Globus pallidus (tissue), 1 donor: ENCODE results near the gene AMOTL2.

Experiments
- DNase-seq: peaks from one replicate; pipeline ENCODE4 v3.0.0-alpha.2; 2015; ENCODE audit warnings: low spot score

AMOTL2 gene

DNA sequence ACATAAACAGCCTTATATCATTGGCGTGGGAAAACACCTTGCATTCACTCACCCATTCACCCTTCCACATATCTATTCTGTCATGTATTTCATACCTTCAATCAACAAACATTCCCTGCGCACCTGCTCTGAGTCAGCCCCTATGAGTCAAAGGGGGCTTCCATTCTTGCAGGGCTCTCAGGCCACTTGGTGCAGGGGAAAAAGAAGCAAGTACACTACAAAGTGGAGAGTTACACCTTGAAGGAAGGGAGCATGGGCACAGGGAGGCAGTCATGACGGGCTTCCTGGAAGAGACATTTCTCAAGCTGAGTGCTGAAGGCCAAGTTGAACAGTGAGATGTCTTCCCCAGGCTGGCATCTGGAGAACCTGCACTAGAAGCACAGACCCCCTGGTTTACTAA lies 4.6 kb upstream of the AMOTL2 start:
- no peak for DNase-seq

- peak; percentile 77 for DNase-seq
Measured at GRCh38 chr3:134378384-134378783, 4.1 kb upstream of the AMOTL2 start.

DNA sequence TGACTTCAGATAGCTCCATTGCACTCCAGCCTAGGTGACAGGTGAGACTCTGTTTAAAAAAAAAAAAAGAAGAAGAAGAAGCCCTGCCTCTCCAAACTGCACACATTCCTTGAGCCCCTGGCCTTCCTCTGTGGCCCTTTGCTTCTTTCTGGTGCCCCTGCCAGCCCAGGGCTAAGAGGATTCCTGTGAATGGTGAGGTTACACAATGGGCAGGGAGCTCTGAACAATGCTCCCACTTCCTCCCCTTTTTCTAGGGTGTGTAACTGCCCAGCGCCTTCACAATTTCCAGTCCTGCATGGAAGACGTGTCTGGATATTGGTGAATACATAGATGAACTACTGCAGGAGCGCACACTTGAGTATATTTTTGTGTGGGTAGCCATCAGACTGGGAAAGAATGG lies 3.6 kb upstream of the AMOTL2 start:
- no peak for DNase-seq

DNA sequence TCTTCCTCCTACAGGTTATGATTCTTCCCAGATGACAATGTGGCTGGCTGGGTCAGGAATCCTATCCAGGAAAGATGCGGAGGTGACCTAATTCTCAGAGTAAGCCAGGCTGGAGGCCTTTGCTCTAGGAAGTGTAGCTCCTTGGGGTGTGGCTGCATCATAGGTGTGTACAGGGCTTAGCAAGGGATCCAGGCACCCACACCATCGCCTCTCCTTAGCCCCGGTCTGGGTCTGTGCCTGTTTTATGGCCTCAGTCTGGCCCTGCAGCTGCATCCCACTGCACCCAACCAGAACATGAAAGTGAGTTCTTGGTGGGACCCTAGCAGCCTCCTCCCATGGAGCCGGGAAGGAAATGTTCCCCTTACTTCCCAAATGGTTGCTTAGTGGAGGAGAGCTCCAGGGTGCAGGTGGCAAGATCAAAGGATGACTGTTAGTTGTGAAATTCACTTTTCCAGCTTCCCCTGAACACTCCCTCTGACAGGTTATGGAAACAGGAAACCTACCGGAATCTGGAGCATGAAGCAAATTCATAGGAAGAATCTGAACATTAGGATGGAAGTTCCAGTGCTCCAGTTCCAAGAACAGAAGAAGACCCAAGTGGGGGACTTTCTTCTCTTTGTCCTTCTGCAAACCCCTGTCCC lies 2.7 kb upstream of the AMOTL2 start:
- DNase-seq: no peak

- DNase-seq: no peak
Measured at GRCh38 chr3:134376385-134376765, 2.1 kb upstream of the AMOTL2 start.

GRCh38 chr3:134375582-134376384 lies 1.5 kb upstream of the AMOTL2 start:
- DNase-seq: no peak

GRCh38 chr3:134374791-134375581 lies 739 bp upstream of the AMOTL2 start:
- no peak for DNase-seq

- peak; percentile 92 for DNase-seq
Measured at GRCh38 chr3:134373271-134374104, 759 bp downstream of the AMOTL2 start.

DNA sequence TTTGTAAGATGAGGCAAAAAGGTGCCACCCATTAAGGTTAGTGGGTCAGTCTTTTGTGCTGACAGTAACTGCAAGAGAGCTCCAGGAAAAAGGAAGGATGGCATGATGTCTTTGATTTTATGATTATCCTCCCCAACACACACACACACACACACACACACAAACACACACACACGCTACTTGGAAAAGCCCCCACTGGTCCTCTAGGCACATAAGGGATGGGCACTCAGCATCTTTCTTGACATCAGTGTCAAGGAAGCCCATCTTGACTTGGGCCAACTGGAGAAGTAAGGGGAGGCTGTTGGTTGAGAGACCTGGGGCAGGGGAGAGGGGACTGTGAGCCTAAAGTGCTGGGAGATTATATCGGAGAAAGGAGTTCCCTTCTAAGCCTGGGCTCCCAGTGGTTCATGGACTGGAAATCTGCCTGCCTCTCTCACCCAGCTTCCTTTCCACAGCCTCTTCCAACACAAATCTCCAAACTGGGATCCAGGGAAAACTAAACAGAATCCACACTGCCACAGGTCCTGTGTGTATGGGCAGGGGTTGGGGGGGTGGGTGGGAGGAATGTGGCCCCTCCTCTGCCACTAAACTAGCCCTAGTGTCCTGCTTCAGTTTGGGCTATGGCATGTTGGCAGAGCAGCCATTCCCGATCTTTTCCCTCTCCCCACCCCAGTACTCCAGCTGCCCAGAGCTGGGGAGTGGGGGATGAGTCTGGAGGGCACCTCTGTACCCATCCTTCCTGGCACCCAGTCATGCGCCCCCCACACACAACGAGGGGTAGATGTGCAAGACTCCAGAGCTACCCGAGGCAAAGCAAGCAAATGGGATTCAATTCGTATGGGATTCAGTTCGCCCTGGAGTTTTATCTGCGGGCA lies 1.6 kb downstream of the AMOTL2 start:
- DNase-seq: peak; percentile 24

GRCh38 chr3:134371542-134372324 lies 2.5 kb downstream of the AMOTL2 start:
- peak; percentile 44 for DNase-seq

GRCh38 chr3:134370611-134371531 lies 3.4 kb downstream of the AMOTL2 start:
- DNase-seq: no peak

DNA sequence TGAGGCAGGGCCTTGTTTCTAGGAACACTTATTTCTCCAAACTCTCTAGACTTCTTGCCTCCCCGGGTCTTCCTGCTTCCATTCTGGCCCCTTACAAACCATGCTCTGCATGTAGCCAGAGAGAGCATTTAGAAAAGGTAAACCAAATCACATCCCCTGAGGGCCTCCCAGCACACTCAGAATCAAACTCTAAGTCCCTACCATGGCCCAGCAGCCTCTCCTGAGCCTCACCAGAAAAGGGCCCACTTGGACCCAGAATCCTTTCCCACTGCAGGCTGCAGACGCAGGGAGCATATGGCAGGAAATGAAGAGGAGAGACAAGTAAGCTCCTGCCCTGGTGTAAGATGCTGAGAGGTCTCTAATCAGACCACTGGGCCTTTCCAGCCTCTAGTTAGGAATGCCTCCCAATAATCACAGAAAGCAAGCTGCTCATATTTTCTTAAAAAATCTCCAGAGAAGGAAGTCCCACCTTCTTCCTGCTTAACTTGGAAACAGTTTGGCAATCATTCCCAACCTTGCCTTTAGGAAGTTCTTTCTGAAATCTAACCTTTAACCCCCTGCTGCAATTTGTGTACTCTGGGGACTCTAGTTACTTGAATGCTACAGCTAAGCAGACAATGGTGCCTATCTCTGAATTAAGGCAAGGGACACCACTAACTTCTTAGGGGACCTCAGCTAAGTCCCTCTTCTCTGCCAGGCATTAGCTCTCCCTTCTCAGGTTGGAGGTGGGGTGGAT lies 4.2 kb downstream of the AMOTL2 start:
- no peak for DNase-seq

DNA sequence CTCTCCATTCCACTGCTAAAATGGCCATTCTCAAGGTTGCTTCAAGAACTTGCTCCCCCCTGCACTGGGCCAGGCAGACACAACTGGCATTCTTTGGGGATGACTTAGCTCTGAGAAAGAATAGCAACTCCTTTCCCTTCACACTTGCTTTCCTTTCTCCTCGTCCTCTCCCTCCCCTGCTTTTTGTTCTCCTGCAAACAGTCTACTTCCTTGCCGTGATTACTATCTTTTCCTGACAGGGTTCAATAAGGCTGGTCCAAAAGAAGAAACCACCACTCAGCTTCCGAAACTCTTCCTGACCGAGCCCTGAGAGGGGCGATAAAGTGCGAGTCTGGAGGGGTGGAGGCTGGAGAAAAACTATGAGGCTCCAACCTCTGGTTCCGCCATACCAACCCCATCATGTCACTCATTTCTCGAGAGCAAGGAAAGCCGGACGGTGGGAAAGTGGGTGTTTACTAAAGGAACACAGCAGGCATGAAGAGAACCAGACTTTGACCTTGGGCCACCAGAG lies 5.0 kb downstream of the AMOTL2 start:
- DNase-seq: peak; percentile 33

- no peak for DNase-seq
Measured at GRCh38 chr3:134368751-134369105, 5.5 kb downstream of the AMOTL2 start.

GRCh38 chr3:134367869-134368750 lies 6.1 kb downstream of the AMOTL2 start:
- DNase-seq: peak; percentile 62

GRCh38 chr3:134366928-134367811 lies 7.1 kb downstream of the AMOTL2 start:
- DNase-seq: peak; percentile 100
